GM12878 (cell line): ENCODE data around the gene DUS1L. TPM values are rescaled to one million over a fixed set of nuclear protein-coding genes. Genes with fewer than 3 reads are reported as not detected.

ENCODE experiments used
- BHLHE40 ChIP-seq, 2 experiments: fragments of 450-650 bp in 1 of 2; IDR thresholded peaks; 2 replicates each; pipeline ENCODE4 v1.6.1; 2011 to 2017; ENCODE audit warnings: low read depth in 2 of 2, borderline replicate concordance in 1 of 2, improper control_type of control experiment in 1 of 2, low read length in 1 of 2, mild to moderate bottlenecking in 1 of 2
- CBX3 ChIP-seq: fragments of 200-600 bp; sonication (generic); IDR thresholded peaks from 2 replicates; pipeline ENCODE4 v1.6.1; 2016; ENCODE audit warnings: low read depth, borderline replicate concordance
- CTCF ChIP-seq, 3 experiments: IDR thresholded peaks in 2 of 3; conservative IDR thresholded peaks in 1 of 3; 2 replicates each; pipeline ENCODE4 v1.5.1; 2011; ENCODE audit warnings: low read depth in 3 of 3, low read length in 3 of 3, mild to moderate bottlenecking in 3 of 3, control low read depth in 2 of 3, moderate library complexity in 2 of 3, inconsistent platforms in 1 of 3, mixed read lengths in 1 of 3; ENCODE audit not compliant: control insufficient read depth in 2 of 3, insufficient read depth in 1 of 3; ENCODE audit errors: extremely low read depth in 1 of 3
- FOXK2 ChIP-seq: fragments of 450-650 bp; IDR thresholded peaks from 2 replicates; pipeline ENCODE4 v1.6.1; 2017; ENCODE audit warnings: mild to moderate bottlenecking, moderate library complexity
- HDGF ChIP-seq: fragments of 450-650 bp; IDR thresholded peaks from 2 replicates; pipeline ENCODE4 v1.6.1; 2016; ENCODE audit warnings: antibody characterized with exemption
- MTA3 ChIP-seq: IDR thresholded peaks from 2 replicates; pipeline ENCODE4 v1.6.1; 2012; ENCODE audit warnings: low read length, inconsistent platforms, borderline replicate concordance
- NFIC ChIP-seq: IDR thresholded peaks from 2 replicates; pipeline ENCODE4 v1.6.1; 2012; ENCODE audit warnings: low read depth, mild to moderate bottlenecking, inconsistent platforms, low read length, moderate library complexity
- NFYA ChIP-seq: IDR thresholded peaks from 2 replicates; pipeline ENCODE4 v1.6.1; 2011; ENCODE audit warnings: low read depth, mild to moderate bottlenecking, low read length, improper control_type of control experiment, borderline replicate concordance
- NRF1 ChIP-seq: conservative IDR thresholded peaks from 2 replicates; pipeline ENCODE4 v1.6.1; 2011; ENCODE audit warnings: mild to moderate bottlenecking, low read depth, low read length, improper control_type of control experiment
- PAX5 ChIP-seq: IDR thresholded peaks from 2 replicates; pipeline ENCODE4 v1.6.1; 2011; ENCODE audit warnings: low read depth, low read length, borderline replicate concordance
- RUNX3 ChIP-seq: IDR thresholded peaks from 2 replicates; pipeline ENCODE4 v1.6.1; 2012; ENCODE audit warnings: low read length, inconsistent platforms
- SMAD5 ChIP-seq: IDR thresholded peaks from 2 replicates; pipeline ENCODE4 v1.6.1; 2016; ENCODE audit warnings: antibody characterized with exemption, low read depth
- SPI1 ChIP-seq: IDR thresholded peaks from 2 replicates; pipeline ENCODE4 v1.6.1; 2011; ENCODE audit warnings: low read depth, mild to moderate bottlenecking, low read length, moderate library complexity, borderline replicate concordance; ENCODE audit not compliant: insufficient read depth
- SREBF1 ChIP-seq: IDR thresholded peaks from 2 replicates; pipeline ENCODE4 v1.6.1; 2012; ENCODE audit warnings: mild to moderate bottlenecking, low read length
- TCF12 ChIP-seq: IDR thresholded peaks from 2 replicates; pipeline ENCODE4 v1.6.1; 2011; ENCODE audit warnings: low read depth, mild to moderate bottlenecking, low read length
- TCF3 ChIP-seq: IDR thresholded peaks from 2 replicates; pipeline ENCODE4 v1.6.1; 2012; ENCODE audit warnings: low read depth, mild to moderate bottlenecking, low read length, borderline replicate concordance; ENCODE audit not compliant: insufficient read depth
- ZBTB11 ChIP-seq: fragments of 450-650 bp; formaldehyde crosslinking; IDR thresholded peaks from 2 replicates; pipeline ENCODE4 v1.5.0; 2022; ENCODE audit warnings: mild to moderate bottlenecking, missing genetic modification characterization
- polyA plus RNA-seq, 11 experiments: library from polyadenylated mRNA; depleted of rRNA in 4 of 11; unstranded in 6 of 11; stranded (reverse) in 5 of 11; fragments of >200 nt; fragmentation: Nextera tagmentation in 4 of 11; fragmentation: Illumina TruSeq in 1 of 11; extraction: Ambion mirVana in 4 of 11; extraction: Trizol in 1 of 11; gene quantifications; 1 replicate in 1 of 11; 2 replicates in 10 of 11; pipeline versions ENCODE4 v1.2.1 to v1.2.3, GENCODE V29; 2011 to 2016; ENCODE audit warnings: inconsistent platforms in 2 of 11, missing spikeins in 2 of 11, low read depth in 1 of 11
- total RNA-seq, 4 experiments: library from RNA; depleted of rRNA in 3 of 4; stranded (reverse); fragments of >200 nt in 3 of 4; fragmentation: Illumina TruSeq in 1 of 4; extraction: Trizol in 1 of 4; gene quantifications; 2 replicates each; pipeline versions ENCODE4 v1.2.1 to v1.2.3, GENCODE V29; 2013 to 2021

DUS1L gene
- total and polyA plus RNA-seq, 10 of the 15 experiments (the other 5 are each of a cell fraction or from before 2014, with no cell fraction given), result 6.1 to 157 (median 44.5) TPM

GRCh38 chr17:82105882-82106687 lies 40.5 kb upstream of the DUS1L start (continued):
- TF ChIP-seq CTCF (IDR thresholded peaks at IDR 0.05 in 2 of 3, conservative IDR thresholded peaks at IDR 0.05 in 1 of 3; ENCODE audit: control insufficient read depth in 2 of 3, extremely low read depth in 1 of 3, insufficient read depth in 1 of 3, low read depth in 3 of 3, low read length in 3 of 3) (peak; percentile 46 to 63 (median 56)), BHLHE40 (IDR thresholded peaks at IDR 0.05; ENCODE audit: borderline replicate concordance in 1 of 2, low read depth in 2 of 2, low read length in 1 of 2) (peak; percentile 7 to 42; a peak in 1 of 4 replicates), HDGF (peak; percentile 96), FOXK2 (no peak), TCF12 (peak; percentile 84), RUNX3 (no peak; the same call in 1 of the 2 replicates), SMAD5 (peak; percentile 73; the same call in 1 of the 2 replicates), SREBF1 (no peak), NFIC (no peak), NRF1 (no peak), PAX5 (no peak), SPI1 (peak; percentile 12; the same call in 1 of the 2 replicates), CBX3 (no peak), ZBTB11 (CRISPR knock-in tag) (no peak), NFYA (no peak), TCF3 (peak; percentile 94), MTA3 (no peak; the same call in 1 of the 2 replicates)
